ENCODE measurements around the gene KCNIP4.

DNA sequence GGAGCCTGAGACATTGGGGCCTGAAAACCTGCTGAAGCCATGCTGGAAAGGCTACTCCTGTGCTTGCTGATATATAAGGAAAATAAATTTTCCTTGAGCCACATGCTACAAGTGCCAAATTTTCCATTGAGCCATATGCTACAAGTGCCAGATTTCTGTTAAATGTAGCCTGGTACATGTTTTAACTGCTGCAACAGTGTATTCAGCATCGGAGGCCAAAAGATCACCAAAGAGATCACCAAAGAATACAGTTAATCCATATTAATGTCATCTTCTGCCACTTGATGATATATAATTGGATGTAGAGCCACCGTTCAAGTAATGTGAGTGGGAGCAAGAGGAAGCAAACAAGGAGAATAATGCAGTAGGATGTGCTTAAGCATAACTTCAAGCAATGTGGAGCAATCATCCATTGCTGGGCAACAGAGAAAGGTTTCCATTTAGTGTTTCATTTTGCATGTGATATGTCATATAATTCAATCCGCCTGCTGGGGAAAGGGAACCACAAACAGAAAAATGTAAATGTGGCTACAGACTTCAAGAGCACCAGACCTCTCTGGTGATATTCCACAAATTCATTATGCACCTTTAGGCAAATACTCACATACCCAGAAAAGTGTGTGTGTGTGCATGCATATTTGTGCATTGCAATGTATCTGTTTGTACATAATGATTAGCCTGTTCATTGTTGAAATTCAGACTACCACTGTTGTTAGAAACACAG, 295.9 kb downstream of the KCNIP4 start:
- TF ChIP-seq POLR2AphosphoS5 (IDR thresholded peaks at IDR 0.05) = no peak
- TF ChIP-seq, protein P1, sequence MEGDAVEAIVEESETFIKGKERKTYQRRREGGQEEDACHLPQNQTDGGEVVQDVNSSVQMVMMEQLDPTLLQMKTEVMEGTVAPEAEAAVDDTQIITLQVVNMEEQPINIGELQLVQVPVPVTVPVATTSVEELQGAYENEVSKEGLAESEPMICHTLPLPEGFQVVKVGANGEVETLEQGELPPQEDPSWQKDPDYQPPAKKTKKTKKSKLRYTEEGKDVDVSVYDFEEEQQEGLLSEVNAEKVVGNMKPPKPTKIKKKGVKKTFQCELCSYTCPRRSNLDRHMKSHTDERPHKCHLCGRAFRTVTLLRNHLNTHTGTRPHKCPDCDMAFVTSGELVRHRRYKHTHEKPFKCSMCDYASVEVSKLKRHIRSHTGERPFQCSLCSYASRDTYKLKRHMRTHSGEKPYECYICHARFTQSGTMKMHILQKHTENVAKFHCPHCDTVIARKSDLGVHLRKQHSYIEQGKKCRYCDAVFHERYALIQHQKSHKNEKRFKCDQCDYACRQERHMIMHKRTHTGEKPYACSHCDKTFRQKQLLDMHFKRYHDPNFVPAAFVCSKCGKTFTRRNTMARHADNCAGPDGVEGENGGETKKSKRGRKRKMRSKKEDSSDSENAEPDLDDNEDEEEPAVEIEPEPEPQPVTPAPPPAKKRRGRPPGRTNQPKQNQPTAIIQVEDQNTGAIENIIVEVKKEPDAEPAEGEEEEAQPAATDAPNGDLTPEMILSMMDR (IDR thresholded peaks at IDR 0.05 in 8 of 11, conservative IDR thresholded peaks at IDR 0.05 in 3 of 11) = no peak
- no peak for TF ChIP-seq POLR2A (IDR thresholded peaks at IDR 0.05)
